ENCODE data around the gene HTR6. TPM values are rescaled to one million over a fixed set of nuclear protein-coding genes. Genes with fewer than 3 reads are reported as not detected.

Gene HTR6
- polyA plus RNA-seq, 1 donor from 2014 or later, result not detected

GRCh38 chr1:19622204-19622603 lies 42.5 kb upstream of the HTR6 start:
- no peak overlapping the region for H2AFZ ChIP-seq (ENCODE audit: low read depth, low read length)
- peaks cover 6% of the 10 kb centered on the region for H3K36me3 ChIP-seq (ENCODE audit: insufficient read depth, low read length)
- H3K9me2 ChIP-seq (ENCODE audit: insufficient read depth, low read length), result no peaks in the 10 kb centered on the region
- H3K4me3 ChIP-seq (ENCODE audit: low read length), result no peak overlapping the region
- TF ChIP-seq MXI1 (conservative IDR thresholded peaks at IDR 0.05; ENCODE audit: poor library complexity, severe bottlenecking) (no peak), CTCF (IDR thresholded peaks at IDR 0.05; ENCODE audit: poor library complexity, severe bottlenecking) (no peak), POLR2AphosphoS5 (IDR thresholded peaks at IDR 0.05) (no peak), RAD21 (conservative IDR thresholded peaks at IDR 0.05) (no peak), SMC3 (conservative IDR thresholded peaks at IDR 0.05; ENCODE audit: poor library complexity) (no peak), TAF1 (IDR thresholded peaks at IDR 0.05; ENCODE audit: low read depth) (no peak), EP300 (conservative IDR thresholded peaks at IDR 0.05; ENCODE audit: poor library complexity, severe bottlenecking) (no peak), EZH2 (IDR thresholded peaks at IDR 0.05; ENCODE audit: borderline replicate concordance, insufficient read depth, low read length, poor library complexity, severe bottlenecking) (no peak), REST (IDR thresholded peaks at IDR 0.05; ENCODE audit: borderline replicate concordance) (no peak)
- H3F3A ChIP-seq (ENCODE audit: insufficient read depth, low read length, poor library complexity, severe bottlenecking), result no peaks in the 10 kb centered on the region
- no peaks in the 10 kb centered on the region for H3K27me3 ChIP-seq (ENCODE audit: insufficient read depth, low read depth, low read length)
- H3K9ac ChIP-seq (ENCODE audit: low read length), result no peak overlapping the region
- no peak overlapping the region for H3K4me2 ChIP-seq (ENCODE audit: low read length)
- no peaks in the 10 kb centered on the region for H4K20me1 ChIP-seq (ENCODE audit: insufficient read depth)
- H3K27ac ChIP-seq (ENCODE audit: low read length), result no peak overlapping the region
- peaks cover 5% of the 10 kb centered on the region for H3K79me2 ChIP-seq (replicated peaks; ENCODE audit: insufficient read depth, low read length)
- H3K9me3 ChIP-seq (ENCODE audit: low read length), result no peaks in the 10 kb centered on the region

GRCh38 chr1:19623523-19623922 lies 41.2 kb upstream of the HTR6 start:
- TF ChIP-seq SMC3 (conservative IDR thresholded peaks at IDR 0.05; ENCODE audit: poor library complexity), result no peak
- TF ChIP-seq CTCF (IDR thresholded peaks at IDR 0.05; ENCODE audit: poor library complexity, severe bottlenecking), result no peak
- TF ChIP-seq MXI1 (conservative IDR thresholded peaks at IDR 0.05; ENCODE audit: poor library complexity, severe bottlenecking), result no peak
- TF ChIP-seq TAF1 (IDR thresholded peaks at IDR 0.05; ENCODE audit: low read depth), result no peak
- TF ChIP-seq EP300 (conservative IDR thresholded peaks at IDR 0.05; ENCODE audit: poor library complexity, severe bottlenecking), result no peak
- TF ChIP-seq EZH2 (IDR thresholded peaks at IDR 0.05; ENCODE audit: borderline replicate concordance, insufficient read depth, low read length, poor library complexity, severe bottlenecking), result no peak
- no peak for TF ChIP-seq REST (IDR thresholded peaks at IDR 0.05; ENCODE audit: borderline replicate concordance)
- no peak for TF ChIP-seq POLR2AphosphoS5 (IDR thresholded peaks at IDR 0.05)
- TF ChIP-seq RAD21 (conservative IDR thresholded peaks at IDR 0.05), result no peak
- Histone ChIP-seq H3K9ac (ENCODE audit: low read length) (no peak overlapping the region), H3K4me2 (ENCODE audit: low read length) (no peak overlapping the region), H3K79me2 (replicated peaks; ENCODE audit: insufficient read depth, low read length) (peaks cover 5% of the 10 kb centered on the region), H4K20me1 (ENCODE audit: insufficient read depth) (no peaks in the 10 kb centered on the region), H3K9me3 (ENCODE audit: low read length) (no peaks in the 10 kb centered on the region), H3K27ac (ENCODE audit: low read length) (no peak overlapping the region), H3K27me3 (ENCODE audit: insufficient read depth, low read depth, low read length) (no peaks in the 10 kb centered on the region), H3K9me2 (ENCODE audit: insufficient read depth, low read length) (no peaks in the 10 kb centered on the region), H3F3A (ENCODE audit: insufficient read depth, low read length, poor library complexity, severe bottlenecking) (no peaks in the 10 kb centered on the region), H2AFZ (ENCODE audit: low read depth, low read length) (no peak overlapping the region), H3K36me3 (ENCODE audit: insufficient read depth, low read length) (peaks cover 11% of the 10 kb centered on the region), H3K4me3 (ENCODE audit: low read length) (no peak overlapping the region)

Measured in neural cell (in vitro differentiated cells).